Activated T-helper 17 cell treated with anti-CD3 and anti-CD28 coated beads, Interleukin-2, amount 50 U/mL, for 72 hours (primary cell): Measurements from ENCODE around the gene CORO2B. TPM values are rescaled to one million over a fixed set of nuclear protein-coding genes. Genes with fewer than 3 reads are reported as not detected.
A peak's percentile ranks its signal among the peaks of the same experiment; 100 is the strongest.

ENCODE experiments used
- ATAC-seq: fragments of 150-1000 bp; cut with Tn5 transposase; replicated peaks from 2 replicates; pipeline ENCODE4 v1.10.0; 2021; ENCODE audit warnings: mild to moderate bottlenecking, moderate library complexity
- H3K27ac Mint-ChIP-seq: one replicate; pipeline ENCODE4 v1.8.0; 2022; ENCODE audit warnings: mixed read lengths
- H3K27me3 Mint-ChIP-seq: one replicate; pipeline ENCODE4 v1.8.0; 2022; ENCODE audit warnings: mixed read lengths
- H3K36me3 Mint-ChIP-seq: one replicate; pipeline ENCODE4 v1.8.0; 2022; ENCODE audit warnings: low read depth, mild to moderate bottlenecking, mixed read lengths
- H3K4me1 Mint-ChIP-seq: one replicate; pipeline ENCODE4 v1.8.0; 2022; ENCODE audit warnings: mixed read lengths
- H3K4me3 Mint-ChIP-seq: one replicate; pipeline ENCODE4 v1.8.0; 2022; ENCODE audit warnings: mild to moderate bottlenecking, mixed read lengths
- H3K9me3 Mint-ChIP-seq: one replicate; pipeline ENCODE4 v1.8.0; 2022; ENCODE audit warnings: mixed read lengths
- total RNA-seq, 2 donors: library from RNA; stranded (reverse); gene quantifications; one replicate each; pipeline ENCODE4 v1.2.3, GENCODE V29; 2022

CORO2B gene
- total RNA-seq, 2 donors from 2014 or later = 0.26 TPM; not detected in 1

DNA sequence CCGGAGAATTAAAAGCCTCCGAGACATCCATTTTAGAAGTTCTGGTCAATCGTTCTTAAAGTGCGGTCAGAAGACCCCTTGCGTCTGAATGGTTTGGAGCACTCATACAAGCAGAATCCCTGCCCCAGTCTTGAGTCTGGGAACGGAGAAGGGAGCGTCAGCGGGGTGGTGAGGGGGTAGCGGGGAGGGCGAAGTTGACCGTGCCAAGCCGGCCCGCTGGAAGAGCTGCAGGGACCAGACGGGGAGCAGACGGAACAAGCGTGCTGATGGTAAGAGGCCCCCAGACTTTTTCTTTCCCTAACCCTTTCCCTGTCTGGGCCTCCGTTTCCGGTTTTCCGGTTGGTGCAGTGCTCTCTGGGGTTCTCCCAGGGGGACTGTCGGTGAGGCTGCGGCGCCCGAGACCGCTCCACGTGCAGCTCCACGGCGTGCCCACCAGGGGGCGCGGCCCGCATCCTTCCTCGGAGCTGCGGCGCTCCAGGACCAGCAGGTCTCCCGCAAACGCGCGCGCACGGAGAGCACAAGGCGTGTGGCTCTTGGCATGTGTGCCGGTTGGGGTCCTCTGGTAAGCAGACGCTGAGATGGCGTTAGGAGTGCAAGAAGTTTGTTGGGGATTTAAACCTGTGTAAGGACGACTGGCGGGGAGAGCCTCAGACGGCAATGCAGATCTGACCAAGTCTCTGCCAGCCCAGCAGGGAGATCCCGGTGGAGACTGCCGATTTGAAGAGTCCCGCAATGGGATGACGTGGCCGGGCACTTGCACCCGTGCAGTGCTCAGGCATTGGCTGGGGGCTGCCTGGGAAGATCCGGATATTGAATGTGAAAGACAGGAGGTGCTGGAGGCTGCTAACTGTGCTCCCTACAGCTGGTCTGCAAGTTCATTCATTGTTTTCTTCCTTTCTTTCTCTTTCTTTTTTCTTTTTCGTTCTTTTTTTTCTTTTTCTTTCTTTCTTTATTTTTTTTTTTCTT is 19.2 kb upstream of the CORO2B start:
- H3K27me3 Mint-ChIP-seq = peaks cover 44% of the 10 kb centered on the region

DNA sequence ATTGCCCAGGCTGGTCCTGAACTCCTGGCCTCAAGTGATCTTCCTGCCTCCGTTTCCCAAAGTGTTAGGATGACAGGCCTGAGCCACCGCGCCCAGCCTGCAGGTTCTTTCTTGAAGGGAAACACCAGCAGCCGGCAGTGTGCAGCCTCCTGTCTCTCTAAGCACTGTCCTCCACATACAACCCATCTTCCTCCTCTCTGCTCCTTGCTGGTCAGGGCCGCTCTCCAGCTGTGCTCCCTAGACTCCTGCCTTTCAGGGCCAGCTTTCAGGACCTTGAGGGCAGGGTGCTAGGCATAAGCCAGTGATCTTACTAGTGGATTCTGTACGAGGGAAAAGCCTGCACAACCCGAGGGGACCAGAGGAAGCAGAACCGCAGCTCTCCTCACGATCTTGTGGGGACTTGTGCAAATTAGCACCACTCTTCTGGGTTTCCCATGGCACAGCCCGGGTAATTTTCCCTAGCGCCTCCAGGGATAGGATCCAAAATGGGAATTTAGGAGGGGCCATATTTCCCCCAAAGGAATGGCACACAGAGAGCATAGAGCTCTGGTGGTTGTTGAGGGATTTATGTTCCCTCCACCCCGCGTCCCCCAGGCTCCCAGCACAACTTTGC is 18.2 kb upstream of the CORO2B start:
- Mint-ChIP-seq H3K4me3 (peak overlapping the region; percentile 84), H3K27me3 (peaks cover 40% of the 10 kb centered on the region), H3K36me3 (no peaks in the 10 kb centered on the region), H3K4me1 (peaks cover 12% of the 10 kb centered on the region), H3K9me3 (no peaks in the 10 kb centered on the region), H3K27ac (no peak overlapping the region)
- ATAC-seq = no peak

More for the DNA sequence above, 19.2 kb upstream of the CORO2B start:
- Mint-ChIP-seq H3K4me1 (peaks cover 12% of the 10 kb centered on the region), H3K9me3 (no peaks in the 10 kb centered on the region), H3K36me3 (no peaks in the 10 kb centered on the region), H3K27ac (no peak overlapping the region), H3K4me3 (peak overlapping the region; percentile 84)
- peak; percentile 89 for ATAC-seq

GRCh38 chr15:68561171-68561900 is 17.5 kb upstream of the CORO2B start:
- Mint-ChIP-seq H3K4me3 (no peak overlapping the region), H3K36me3 (no peaks in the 10 kb centered on the region), H3K9me3 (no peaks in the 10 kb centered on the region), H3K27me3 (peaks cover 34% of the 10 kb centered on the region), H3K4me1 (peaks cover 12% of the 10 kb centered on the region), H3K27ac (no peak overlapping the region)
- no peak for ATAC-seq

DNA sequence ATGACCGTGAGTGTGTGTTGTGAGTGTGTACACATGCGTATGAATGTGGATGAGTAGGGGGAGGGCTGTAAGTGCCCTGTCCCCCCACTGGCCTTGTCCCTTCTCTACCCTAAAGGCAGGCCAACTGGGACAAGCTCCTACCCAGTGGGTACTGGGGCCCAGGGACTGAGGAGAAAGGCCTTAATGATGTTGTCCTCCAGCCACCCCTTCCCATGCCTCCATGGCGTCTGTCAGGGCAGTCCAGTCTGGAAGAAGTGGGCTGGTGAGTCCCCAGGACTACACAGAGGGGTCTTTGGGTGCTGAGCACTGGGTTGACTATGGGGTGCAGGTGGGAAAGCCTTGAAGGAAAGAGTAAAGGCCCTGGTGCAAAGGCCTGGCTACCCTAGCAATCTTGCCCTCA is 16.9 kb upstream of the CORO2B start:
- H3K4me1 Mint-ChIP-seq = peaks cover 12% of the 10 kb centered on the region
- H3K27me3 Mint-ChIP-seq = peaks cover 33% of the 10 kb centered on the region
- H3K27ac Mint-ChIP-seq = no peak overlapping the region
- no peak for ATAC-seq
- H3K4me3 Mint-ChIP-seq = no peak overlapping the region
- no peaks in the 10 kb centered on the region for H3K36me3 Mint-ChIP-seq
- no peaks in the 10 kb centered on the region for H3K9me3 Mint-ChIP-seq

GRCh38 chr15:68564173-68564572 is 14.6 kb upstream of the CORO2B start:
- H3K27ac Mint-ChIP-seq = no peak overlapping the region
- no peak overlapping the region for H3K4me3 Mint-ChIP-seq
- H3K27me3 Mint-ChIP-seq = peaks cover 34% of the 10 kb centered on the region
- no peak for ATAC-seq
- H3K9me3 Mint-ChIP-seq = no peaks in the 10 kb centered on the region
- no peaks in the 10 kb centered on the region for H3K36me3 Mint-ChIP-seq
- H3K4me1 Mint-ChIP-seq = peaks cover 6% of the 10 kb centered on the region

DNA sequence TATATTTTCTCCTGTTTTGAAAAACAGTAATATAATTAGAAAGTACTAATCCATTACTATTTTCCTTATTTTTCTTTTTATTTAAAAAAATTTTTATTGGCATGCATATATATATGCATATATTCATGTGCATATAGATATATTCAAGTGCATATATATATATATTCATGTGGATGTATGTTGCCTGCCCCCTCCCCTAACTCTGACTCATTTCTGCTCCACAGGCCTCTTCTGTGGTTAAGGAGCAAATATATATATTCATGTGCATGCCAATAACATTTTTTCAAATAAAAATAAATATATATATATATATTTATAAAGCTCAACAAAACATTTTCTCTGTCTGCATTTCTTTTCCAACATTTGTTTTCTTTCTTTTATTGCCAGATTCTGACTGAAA is 13.6 kb upstream of the CORO2B start:
- H3K4me3 Mint-ChIP-seq = no peak overlapping the region
- peaks cover 36% of the 10 kb centered on the region for H3K27me3 Mint-ChIP-seq
- no peaks in the 10 kb centered on the region for H3K4me1 Mint-ChIP-seq
- no peaks in the 10 kb centered on the region for H3K36me3 Mint-ChIP-seq
- no peaks in the 10 kb centered on the region for H3K9me3 Mint-ChIP-seq
- no peak for ATAC-seq
- no peak overlapping the region for H3K27ac Mint-ChIP-seq

- no peaks in the 10 kb centered on the region for H3K36me3 Mint-ChIP-seq
- H3K27ac Mint-ChIP-seq = no peak overlapping the region
- ATAC-seq = no peak
- no peaks in the 10 kb centered on the region for H3K4me1 Mint-ChIP-seq
- H3K4me3 Mint-ChIP-seq = no peak overlapping the region
- H3K27me3 Mint-ChIP-seq = peaks cover 35% of the 10 kb centered on the region
- H3K9me3 Mint-ChIP-seq = no peaks in the 10 kb centered on the region
These were observed 13.1 kb upstream of the CORO2B start for GRCh38 chr15:68565726-68566125.

DNA sequence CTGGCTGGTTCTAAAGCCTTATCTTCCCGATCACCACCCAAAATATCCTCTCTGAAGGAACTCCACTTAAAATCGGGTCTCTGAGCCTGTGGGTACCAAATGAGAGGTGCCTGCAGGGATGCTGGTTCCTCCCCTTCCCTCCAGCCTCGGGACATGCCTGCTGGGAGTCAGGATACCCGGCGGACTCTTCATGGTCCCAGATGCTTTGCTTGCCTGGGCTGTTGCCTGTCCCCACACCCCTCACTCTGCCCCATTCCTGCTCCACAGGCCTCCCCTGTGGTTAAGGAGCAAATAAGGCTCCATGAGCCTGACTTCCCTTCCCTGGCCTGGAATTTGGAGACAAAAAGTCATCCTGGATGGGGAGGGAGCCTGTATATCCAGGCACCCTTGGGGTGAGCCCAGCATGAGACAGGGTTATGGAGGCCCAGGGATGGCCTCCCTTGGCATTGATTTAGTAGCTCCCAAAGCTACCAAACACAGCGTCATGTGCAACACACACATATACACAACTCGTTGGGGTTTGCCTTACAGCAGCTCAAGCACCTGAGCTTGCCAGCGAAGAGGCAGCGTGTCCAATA is 12.3 kb upstream of the CORO2B start:
- H3K9me3 Mint-ChIP-seq = no peaks in the 10 kb centered on the region
- no peaks in the 10 kb centered on the region for H3K36me3 Mint-ChIP-seq
- H3K27ac Mint-ChIP-seq = no peak overlapping the region
- H3K4me3 Mint-ChIP-seq = no peak overlapping the region
- no peaks in the 10 kb centered on the region for H3K4me1 Mint-ChIP-seq
- ATAC-seq = no peak
- peaks cover 40% of the 10 kb centered on the region for H3K27me3 Mint-ChIP-seq

GRCh38 chr15:68567345-68567744 is 11.4 kb upstream of the CORO2B start:
- H3K27me3 Mint-ChIP-seq = peaks cover 42% of the 10 kb centered on the region
- H3K27ac Mint-ChIP-seq = no peak overlapping the region
- no peaks in the 10 kb centered on the region for H3K36me3 Mint-ChIP-seq
- no peak overlapping the region for H3K4me3 Mint-ChIP-seq
- no peaks in the 10 kb centered on the region for H3K4me1 Mint-ChIP-seq
- H3K9me3 Mint-ChIP-seq = no peaks in the 10 kb centered on the region
- no peak for ATAC-seq

GRCh38 chr15:68570974-68571373 is 7.8 kb upstream of the CORO2B start:
- H3K27me3 Mint-ChIP-seq = peaks cover 65% of the 10 kb centered on the region
- no peak for ATAC-seq

DNA sequence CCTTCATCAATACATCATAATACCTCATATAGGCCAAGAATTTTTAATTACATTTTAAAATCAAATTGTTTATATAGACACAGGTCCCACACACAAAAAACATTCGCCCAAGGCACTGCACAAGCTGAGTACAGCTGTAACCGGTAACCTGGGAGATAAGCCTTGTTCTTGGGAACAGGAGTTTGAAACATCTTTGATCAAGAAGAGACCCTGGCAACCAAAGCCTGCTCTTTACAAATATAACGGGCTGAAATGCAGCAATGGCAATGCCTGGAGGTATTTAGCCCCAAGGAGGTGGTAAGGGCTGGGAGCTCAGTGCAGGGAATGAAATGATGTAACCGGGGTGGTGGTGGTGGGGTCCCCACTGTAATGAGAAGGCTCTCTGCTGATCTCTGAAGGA is 7.2 kb upstream of the CORO2B start:
- Mint-ChIP-seq H3K27ac (no peak overlapping the region), H3K36me3 (no peaks in the 10 kb centered on the region), H3K9me3 (no peaks in the 10 kb centered on the region), H3K27me3 (peaks cover 71% of the 10 kb centered on the region), H3K4me1 (no peaks in the 10 kb centered on the region), H3K4me3 (no peak overlapping the region)
- ATAC-seq = no peak

More at GRCh38 chr15:68570974-68571373, 7.8 kb upstream of the CORO2B start:
- no peak overlapping the region for H3K27ac Mint-ChIP-seq
- H3K4me1 Mint-ChIP-seq = no peaks in the 10 kb centered on the region
- H3K36me3 Mint-ChIP-seq = no peaks in the 10 kb centered on the region
- H3K9me3 Mint-ChIP-seq = no peaks in the 10 kb centered on the region
- H3K4me3 Mint-ChIP-seq = no peak overlapping the region

GRCh38 chr15:68572309-68572708 is 6.5 kb upstream of the CORO2B start:
- no peak overlapping the region for H3K27ac Mint-ChIP-seq
- H3K27me3 Mint-ChIP-seq = peaks cover 69% of the 10 kb centered on the region
- no peak for ATAC-seq
- H3K4me1 Mint-ChIP-seq = no peaks in the 10 kb centered on the region
- H3K9me3 Mint-ChIP-seq = no peaks in the 10 kb centered on the region
- no peaks in the 10 kb centered on the region for H3K36me3 Mint-ChIP-seq
- no peak overlapping the region for H3K4me3 Mint-ChIP-seq

DNA sequence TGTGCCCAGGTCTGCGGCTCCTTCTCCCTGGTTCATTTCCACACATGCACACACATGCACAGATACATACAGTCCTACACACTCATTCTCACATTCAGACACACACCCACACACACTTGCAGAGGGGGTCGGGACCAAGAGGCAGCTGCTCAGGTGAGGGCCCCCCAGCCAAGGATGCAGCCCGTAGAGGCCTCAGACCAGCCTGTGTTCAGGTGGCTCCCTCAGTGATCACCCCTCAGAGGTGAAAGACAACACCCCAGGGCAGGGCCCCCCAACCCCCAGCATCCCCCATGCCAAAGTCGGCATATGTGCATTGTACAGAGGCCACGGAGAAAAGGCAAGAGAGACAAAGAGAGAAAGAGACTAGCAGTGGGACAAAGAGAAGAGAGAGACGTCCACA is 5.9 kb upstream of the CORO2B start:
- Mint-ChIP-seq H3K36me3 (peaks cover 3% of the 10 kb centered on the region), H3K4me3 (no peak overlapping the region), H3K9me3 (no peaks in the 10 kb centered on the region), H3K27me3 (peaks cover 68% of the 10 kb centered on the region), H3K4me1 (peaks cover 4% of the 10 kb centered on the region), H3K27ac (no peak overlapping the region)
- ATAC-seq = no peak

DNA sequence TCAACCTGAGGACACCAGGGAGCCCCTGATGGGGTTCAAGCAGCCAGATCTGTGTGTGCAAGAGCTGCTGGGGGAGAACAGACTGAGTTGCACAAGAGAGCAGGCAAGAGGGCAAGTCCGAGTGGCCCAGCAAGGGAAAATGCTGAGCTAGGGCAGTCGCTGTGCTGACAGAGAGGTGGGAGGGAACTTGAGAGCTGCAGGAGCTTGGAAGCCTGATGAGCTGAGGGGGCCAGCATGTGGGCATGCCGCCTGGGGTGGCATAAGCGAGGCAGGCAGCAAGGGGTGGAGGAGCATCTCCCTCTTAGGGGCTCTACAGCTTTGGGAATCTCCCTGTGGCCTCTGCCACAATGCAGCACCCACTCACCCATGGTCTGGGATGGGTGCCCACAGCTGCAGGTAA is 4.7 kb upstream of the CORO2B start:
- H3K4me3 Mint-ChIP-seq = no peak overlapping the region
- no peak for ATAC-seq
- H3K4me1 Mint-ChIP-seq = peaks cover 6% of the 10 kb centered on the region
- peaks cover 6% of the 10 kb centered on the region for H3K36me3 Mint-ChIP-seq
- no peaks in the 10 kb centered on the region for H3K9me3 Mint-ChIP-seq
- H3K27ac Mint-ChIP-seq = no peak overlapping the region
- peaks cover 64% of the 10 kb centered on the region for H3K27me3 Mint-ChIP-seq
